Measurements from ENCODE around the gene ZBTB16.

ZBTB16 gene, protein sequence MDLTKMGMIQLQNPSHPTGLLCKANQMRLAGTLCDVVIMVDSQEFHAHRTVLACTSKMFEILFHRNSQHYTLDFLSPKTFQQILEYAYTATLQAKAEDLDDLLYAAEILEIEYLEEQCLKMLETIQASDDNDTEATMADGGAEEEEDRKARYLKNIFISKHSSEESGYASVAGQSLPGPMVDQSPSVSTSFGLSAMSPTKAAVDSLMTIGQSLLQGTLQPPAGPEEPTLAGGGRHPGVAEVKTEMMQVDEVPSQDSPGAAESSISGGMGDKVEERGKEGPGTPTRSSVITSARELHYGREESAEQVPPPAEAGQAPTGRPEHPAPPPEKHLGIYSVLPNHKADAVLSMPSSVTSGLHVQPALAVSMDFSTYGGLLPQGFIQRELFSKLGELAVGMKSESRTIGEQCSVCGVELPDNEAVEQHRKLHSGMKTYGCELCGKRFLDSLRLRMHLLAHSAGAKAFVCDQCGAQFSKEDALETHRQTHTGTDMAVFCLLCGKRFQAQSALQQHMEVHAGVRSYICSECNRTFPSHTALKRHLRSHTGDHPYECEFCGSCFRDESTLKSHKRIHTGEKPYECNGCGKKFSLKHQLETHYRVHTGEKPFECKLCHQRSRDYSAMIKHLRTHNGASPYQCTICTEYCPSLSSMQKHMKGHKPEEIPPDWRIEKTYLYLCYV

DNA sequence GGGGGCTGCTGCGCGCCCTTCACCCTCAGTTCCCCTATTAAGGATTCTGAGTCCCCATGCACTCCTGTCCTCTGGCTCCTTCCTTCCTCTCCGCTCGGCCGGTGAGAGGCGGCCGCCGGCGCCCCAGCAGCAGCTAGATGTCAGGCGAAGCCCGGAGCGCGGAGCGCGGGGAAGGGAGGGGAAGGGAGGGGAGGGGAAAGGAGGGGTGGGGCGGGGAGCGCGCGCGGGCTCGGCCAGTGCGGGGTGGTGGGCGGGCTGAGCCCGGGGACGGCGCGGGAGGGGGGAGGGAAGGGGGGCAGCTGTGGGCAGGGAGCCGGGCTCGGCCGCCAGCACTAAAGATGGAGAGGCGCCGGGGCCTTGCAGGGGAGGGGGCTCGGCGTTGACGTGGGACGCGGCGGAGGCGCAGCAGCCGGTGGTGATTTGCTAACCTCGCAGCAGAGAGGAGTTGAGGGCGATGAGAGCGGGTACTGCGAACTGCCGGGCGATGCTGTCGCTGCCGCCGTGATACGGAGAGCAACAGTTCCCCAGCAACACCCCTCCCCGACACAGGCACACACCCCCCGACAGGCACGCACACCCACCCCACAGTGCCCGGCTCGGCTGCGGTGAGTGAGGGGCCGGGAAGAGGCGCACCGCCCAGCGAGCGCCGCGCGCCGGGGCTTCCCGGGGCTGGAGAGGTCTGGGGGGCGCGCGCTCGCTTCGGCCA is at the start of gene ZBTB16:
Gene ZBTB16 (plus strand): TSS at position 434 of the 706 bp plus-strand sequence. CDS start 3,590 bp downstream, outside the sequence.
- Histone ChIP-seq H3K27ac (peak within 1 kb of the TSS; percentile 97 to 99), H3K4me3 (peak within 1 kb of the TSS; percentile 97)
- DNase-seq (ENCODE audit: low spot score) = peak; percentile 94
- TF ChIP-seq, protein P1, sequence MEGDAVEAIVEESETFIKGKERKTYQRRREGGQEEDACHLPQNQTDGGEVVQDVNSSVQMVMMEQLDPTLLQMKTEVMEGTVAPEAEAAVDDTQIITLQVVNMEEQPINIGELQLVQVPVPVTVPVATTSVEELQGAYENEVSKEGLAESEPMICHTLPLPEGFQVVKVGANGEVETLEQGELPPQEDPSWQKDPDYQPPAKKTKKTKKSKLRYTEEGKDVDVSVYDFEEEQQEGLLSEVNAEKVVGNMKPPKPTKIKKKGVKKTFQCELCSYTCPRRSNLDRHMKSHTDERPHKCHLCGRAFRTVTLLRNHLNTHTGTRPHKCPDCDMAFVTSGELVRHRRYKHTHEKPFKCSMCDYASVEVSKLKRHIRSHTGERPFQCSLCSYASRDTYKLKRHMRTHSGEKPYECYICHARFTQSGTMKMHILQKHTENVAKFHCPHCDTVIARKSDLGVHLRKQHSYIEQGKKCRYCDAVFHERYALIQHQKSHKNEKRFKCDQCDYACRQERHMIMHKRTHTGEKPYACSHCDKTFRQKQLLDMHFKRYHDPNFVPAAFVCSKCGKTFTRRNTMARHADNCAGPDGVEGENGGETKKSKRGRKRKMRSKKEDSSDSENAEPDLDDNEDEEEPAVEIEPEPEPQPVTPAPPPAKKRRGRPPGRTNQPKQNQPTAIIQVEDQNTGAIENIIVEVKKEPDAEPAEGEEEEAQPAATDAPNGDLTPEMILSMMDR (IDR thresholded peaks at IDR 0.05) = peak; percentile 26

DNA sequence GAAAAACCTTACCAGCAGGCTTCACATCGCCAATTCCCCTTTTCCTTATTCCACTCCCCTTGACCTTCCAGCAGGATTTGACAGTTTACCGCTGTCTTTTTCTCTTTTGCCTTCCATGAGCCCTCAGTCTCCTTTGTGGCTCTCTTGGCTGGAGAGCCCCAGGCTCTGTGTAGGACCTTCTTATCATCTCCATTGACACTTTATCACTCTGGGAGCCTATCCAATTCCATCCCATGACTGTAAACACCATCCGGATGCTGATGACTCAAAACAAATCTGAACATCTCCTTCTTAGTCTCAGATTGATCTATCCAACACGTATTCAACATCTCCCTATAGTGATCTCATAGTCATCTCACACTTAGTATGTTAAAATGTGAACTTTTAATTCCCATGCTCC is 48.6 kb upstream of the ZBTB16 start:
- TF ChIP-seq, protein P1 (IDR thresholded peaks at IDR 0.05) = no peak
- no peak for DNase-seq (ENCODE audit: low spot score)
- Histone ChIP-seq H3K27ac (no peak overlapping the region), H3K4me3 (no peak overlapping the region)

DNA sequence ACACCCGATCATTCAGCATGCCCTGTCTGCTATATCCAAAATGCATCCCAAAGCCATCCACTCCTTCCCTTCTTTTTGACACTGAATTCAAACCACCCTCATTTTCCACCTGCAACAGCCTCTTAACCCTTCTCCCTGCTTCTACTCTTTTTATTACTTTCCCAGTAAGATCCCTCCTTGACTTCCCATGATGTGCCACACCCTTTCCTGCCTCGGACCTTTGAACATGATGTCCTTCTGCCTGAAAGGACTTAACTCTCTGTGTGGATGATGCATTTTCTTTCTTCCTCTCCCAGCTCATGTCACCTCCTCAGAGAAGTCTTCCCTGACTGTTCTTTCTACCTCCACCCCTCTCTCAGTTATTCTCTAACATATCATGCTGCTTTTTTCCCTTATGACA is 48.1 kb upstream of the ZBTB16 start:
- Histone ChIP-seq H3K27ac (no peak overlapping the region), H3K4me3 (no peak overlapping the region)
- TF ChIP-seq, protein P1 (IDR thresholded peaks at IDR 0.05) = no peak
- no peak for DNase-seq (ENCODE audit: low spot score)

DNA sequence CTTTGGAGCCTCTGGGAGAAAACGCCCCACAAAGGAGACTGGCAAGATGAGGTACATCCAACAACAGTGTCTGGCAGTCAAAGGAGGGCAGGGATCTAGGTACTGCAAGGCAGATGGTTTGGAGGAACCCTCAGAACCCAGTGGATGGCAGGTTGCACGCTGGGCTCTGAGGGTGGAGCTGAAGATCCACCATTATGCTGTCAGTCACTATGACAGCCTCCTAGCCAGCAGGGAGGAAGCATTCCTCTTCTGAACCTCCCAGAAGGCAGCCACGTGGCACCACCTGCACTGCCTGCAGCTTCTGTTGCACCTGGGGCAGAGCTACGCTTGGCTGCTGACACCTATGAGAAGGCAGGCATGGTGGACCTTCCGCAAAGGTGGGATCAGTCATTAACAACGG is 44.4 kb upstream of the ZBTB16 start:
- Histone ChIP-seq H3K4me3 (no peak overlapping the region), H3K27ac (no peak overlapping the region)
- no peak for DNase-seq (ENCODE audit: low spot score)
- TF ChIP-seq, protein P1 (IDR thresholded peaks at IDR 0.05) = no peak

DNA sequence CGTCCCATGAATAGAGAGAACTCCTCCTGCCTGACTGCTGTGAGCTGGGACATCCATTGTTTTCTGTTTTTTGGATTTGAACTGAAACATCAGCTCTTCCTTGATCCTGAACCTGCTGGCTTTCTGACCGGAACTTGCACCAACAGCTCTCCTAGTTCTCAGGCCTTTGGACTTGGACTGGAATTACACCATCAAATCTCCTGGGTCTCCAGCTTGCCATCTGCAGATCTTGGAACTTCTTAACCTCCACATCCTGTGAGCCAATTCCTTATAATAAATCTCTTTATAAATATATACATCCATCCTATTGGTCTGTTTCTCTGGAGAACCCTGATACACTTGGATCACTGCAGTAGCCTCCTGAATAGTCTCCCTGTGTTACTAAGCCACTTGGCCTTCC is 42.5 kb upstream of the ZBTB16 start:
- DNase-seq (ENCODE audit: low spot score) = no peak
- TF ChIP-seq, protein P1 (IDR thresholded peaks at IDR 0.05) = no peak
- Histone ChIP-seq H3K4me3 (no peak overlapping the region), H3K27ac (no peak overlapping the region)

DNA sequence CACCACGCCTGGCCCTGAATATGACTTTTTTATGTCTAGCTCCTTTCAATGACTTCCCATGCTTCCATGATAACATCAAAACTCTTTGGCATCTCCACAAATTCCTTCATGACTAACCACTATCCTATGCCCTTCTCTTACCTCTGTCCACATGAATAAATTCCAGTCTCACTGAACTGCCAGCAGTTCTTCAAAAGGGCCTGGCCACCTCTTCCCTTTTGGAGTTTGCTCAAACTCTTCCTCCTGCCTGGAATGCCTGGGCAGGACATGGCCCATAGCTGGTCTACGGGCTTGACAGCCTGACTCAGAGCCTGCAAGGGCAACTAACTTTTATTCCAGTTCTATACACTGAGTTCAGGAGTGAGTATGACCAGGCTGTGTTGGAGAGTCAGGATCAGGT is 41.8 kb upstream of the ZBTB16 start:
- no peak for DNase-seq (ENCODE audit: low spot score)
- TF ChIP-seq, protein P1 (IDR thresholded peaks at IDR 0.05) = no peak
- Histone ChIP-seq H3K4me3 (no peak overlapping the region), H3K27ac (no peak overlapping the region)
